HG02571 (cell line): ENCODE results near the gene APOBEC4.

Experiments used
- ATAC-seq: cut with Tn5 transposase; IDR thresholded peaks from one replicate; pipeline ENCODE4 v1.9.1; 2021; ENCODE audit warnings: mild to moderate bottlenecking, moderate library complexity; ENCODE audit not compliant: unreplicated experiment

Gene APOBEC4

DNA sequence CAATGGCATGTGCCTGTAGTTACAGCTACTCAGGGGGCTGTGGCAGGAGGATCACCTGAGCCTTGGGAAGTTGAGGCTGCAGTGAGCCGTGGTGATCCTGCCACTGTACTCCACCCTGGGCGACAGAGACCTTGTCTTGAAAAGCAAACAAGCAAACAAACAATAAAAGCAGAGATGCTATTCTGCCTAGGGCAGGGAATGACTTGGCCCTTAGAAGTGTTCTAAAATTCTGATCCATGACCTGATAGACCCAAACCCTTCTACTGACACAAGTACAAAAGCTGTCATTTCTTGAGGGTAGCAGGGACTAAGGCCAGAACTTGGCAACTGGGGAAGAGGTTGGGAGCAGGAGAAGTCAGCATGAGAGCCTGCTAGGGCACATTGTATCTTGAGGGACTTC is 47.2 kb downstream of the APOBEC4 start:
- no peak for ATAC-seq

GRCh38 chr1:183604815-183605214 is 48.3 kb downstream of the APOBEC4 start:
- no peak for ATAC-seq

- ATAC-seq = no peak
These were observed 48.9 kb downstream of the APOBEC4 start for GRCh38 chr1:183604038-183604808.

GRCh38 chr1:183602510-183602909 is 50.6 kb downstream of the APOBEC4 start:
- ATAC-seq = no peak

DNA sequence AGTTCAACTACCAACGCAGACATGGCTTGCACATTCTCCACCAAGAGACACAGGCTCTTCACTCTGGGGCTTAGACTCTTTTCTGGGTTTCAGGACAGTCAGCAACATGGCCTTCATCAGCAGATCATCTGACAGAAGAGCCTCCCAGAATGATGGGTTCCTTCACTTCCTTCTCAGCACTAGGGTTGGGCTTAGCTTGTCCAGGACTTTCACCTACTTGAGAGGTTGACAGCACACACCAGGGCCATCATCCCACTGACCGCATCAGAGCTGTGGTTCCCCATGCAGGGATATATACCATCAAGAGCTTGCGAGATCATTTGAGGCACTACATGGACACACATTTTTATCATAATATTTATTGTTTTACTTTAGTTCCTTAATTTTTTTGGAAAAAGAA is 52.5 kb downstream of the APOBEC4 start:
- no peak for ATAC-seq

DNA sequence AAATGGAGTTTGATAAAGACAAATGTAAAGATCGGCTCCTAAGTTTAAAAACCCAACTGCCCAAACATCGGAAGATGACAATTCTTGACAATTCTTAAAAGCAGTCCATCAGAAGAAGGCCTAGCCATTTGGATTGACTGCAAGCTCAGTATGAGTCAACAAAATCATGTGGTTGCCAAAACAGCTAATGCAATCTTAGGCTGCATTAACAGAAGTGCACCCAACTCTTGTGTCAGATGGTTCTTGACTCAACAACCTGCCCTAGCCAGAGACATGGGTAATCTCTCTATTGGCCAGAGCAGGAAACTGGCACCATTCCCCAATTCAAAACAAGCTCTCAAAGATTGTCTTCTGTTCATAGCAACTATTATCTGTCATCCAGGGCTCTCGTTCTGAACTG is 53.0 kb downstream of the APOBEC4 start:
- no peak for ATAC-seq

DNA sequence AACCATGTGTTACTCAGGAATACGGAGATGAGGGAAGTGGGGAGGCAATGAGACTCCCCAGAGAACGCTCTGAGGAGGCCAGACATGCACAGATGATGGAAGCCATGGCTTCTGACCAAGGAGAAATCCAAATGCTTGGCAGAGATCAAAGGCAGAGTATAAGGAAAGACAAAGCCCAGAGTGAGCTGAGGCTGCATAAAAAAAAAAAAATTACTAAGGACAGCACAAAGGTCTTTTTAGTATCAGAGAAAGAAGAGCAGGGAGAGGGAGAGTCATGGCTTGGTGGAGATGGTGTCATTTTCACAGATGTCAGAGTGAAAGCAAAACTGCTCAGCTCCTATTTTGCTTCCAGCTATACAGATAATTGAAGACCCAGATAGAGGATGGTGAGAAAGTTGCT is 54.7 kb downstream of the APOBEC4 start:
- peak; percentile 64 for ATAC-seq

DNA sequence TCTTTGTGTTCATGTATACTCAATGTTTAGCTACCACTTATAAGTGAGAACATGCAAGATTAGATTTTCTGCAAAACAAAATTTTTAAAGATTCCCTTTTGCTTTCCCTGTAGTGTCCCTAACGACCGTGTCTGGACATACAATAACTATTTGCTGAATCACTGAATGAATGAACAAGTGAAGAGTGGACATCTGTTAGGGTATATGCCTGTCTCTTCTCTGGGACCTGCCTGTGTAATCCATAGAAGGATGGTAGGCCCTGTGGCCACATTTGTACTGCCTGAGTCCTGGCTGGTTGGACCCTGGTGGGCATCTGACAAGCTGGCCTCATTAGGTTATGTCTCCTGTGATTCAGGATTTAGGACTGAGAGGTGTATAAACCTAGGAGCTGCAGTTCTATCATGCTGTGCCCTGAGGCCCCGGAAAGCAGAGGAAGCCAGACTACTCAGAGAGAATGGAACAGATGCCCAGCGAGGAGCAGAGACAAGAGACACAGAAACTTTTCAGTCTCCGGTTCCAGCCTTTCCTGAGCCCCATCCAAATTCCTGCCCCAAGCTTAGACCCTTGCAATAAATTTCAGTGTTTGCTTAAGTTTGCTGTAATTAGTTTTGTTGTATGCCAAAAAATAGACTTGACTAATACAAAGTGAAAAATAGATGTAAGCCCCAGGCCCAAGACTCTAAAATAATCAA is 55.3 kb downstream of the APOBEC4 start:
- no peak for ATAC-seq

DNA sequence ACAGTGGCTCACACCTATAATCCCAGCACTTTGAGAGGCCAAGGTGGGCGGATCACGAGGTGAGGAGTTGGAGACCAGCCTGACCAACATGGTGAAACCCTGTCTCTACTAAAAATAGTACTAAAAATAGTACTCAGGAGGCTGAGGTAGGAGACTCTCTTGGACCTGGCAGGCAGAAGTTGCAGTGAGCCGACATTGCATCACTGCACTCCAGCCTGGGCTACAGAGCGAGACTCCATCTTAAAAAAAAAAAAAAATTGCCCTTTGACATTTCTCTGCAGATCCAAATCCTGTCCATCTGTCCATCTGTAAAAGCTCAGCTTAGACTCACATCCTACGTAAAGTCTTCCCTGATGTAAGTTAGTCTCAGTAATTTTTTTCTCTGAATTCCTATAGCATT is 56.6 kb downstream of the APOBEC4 start:
- ATAC-seq = no peak
